AG04450 (cell line): Measurements from ENCODE around the gene OPCML. TPM values are rescaled to one million over a fixed set of nuclear protein-coding genes. Genes with fewer than 3 reads are reported as not detected.

Experiments
- CTCF ChIA-PET: fragments of 300-600, 350-600 bp; formaldehyde crosslinking; extraction: SDS; loops from one replicate; lab custom pipeline; 2022; ENCODE audit warnings: antibody characterized with exemption, inconsistent platforms; lab: Charles Lee
- POLR2A ChIA-PET: fragments of 350-600 bp; formaldehyde crosslinking; extraction: SDS; loops from one replicate; lab custom pipeline; 2021; ENCODE audit warnings: antibody characterized with exemption, inconsistent platforms; lab: Yijun Ruan, JAX
- DNase-seq: peaks from one replicate; pipeline ENCODE4 v3.0.0-alpha.2; 2011; ENCODE audit warnings: low read depth, low spot score
- H3K27ac ChIP-seq: one replicate; pipeline ENCODE4 v1.5.1; 2012; ENCODE audit warnings: low read depth, low read length, control low read depth
- H3K27me3 ChIP-seq: one replicate; pipeline ENCODE4 v1.6.0; 2012; ENCODE audit warnings: low read length; ENCODE audit not compliant: control insufficient read depth, insufficient read depth
- H3K4me3 ChIP-seq: 2 replicates; pipeline ENCODE4 v1.5.1; 2011; ENCODE audit warnings: mild to moderate bottlenecking, low read depth, low read length, control low read depth
- H3K9me3 ChIP-seq: 2 replicates; pipeline ENCODE4 v1.5.1; 2012; ENCODE audit warnings: low read length; ENCODE audit not compliant: control insufficient read depth, insufficient read depth
- CTCF ChIP-seq: IDR thresholded peaks from 2 replicates; pipeline ENCODE4 v1.5.1; 2011; ENCODE audit warnings: low read depth, low read length, control low read depth, inconsistent platforms
- polyA plus RNA-seq: library from polyadenylated mRNA; depleted of rRNA; stranded (reverse); fragments of >200 nt; gene quantifications from 2 replicates; pipeline ENCODE4 v1.2.3, GENCODE V29; 2011

Gene OPCML
- polyA plus RNA-seq, 1 experiment, result 1.1 TPM

- DNase-seq, result no peak
- H3K27me3 ChIP-seq, result no peaks in the 10 kb centered on the region
- no peak overlapping the region for H3K4me3 ChIP-seq
- CTCF ChIA-PET, result interaction anchor here (0.7 to 2.6 kb wide), 4 partner anchors 14 to 187 kb away, joined by 3 to 15 read pairs (median 4); no protein-coding TSS in a partner anchor
- H3K27ac ChIP-seq, result no peak overlapping the region
- TF ChIP-seq CTCF, result no peak
- POLR2A ChIA-PET, result interaction anchor here (1.3 kb wide), 1 partner anchor 297 kb away, joined by 3 read pairs; no protein-coding TSS in a partner anchor
- no peaks in the 10 kb centered on the region for H3K9me3 ChIP-seq
Observed at GRCh38 chr11:132873841-132874240, 658.5 kb downstream of the OPCML start.

GRCh38 chr11:132872211-132872610 is 660.1 kb downstream of the OPCML start:
- no peak overlapping the region for H3K4me3 ChIP-seq
- H3K9me3 ChIP-seq, result no peaks in the 10 kb centered on the region
- H3K27me3 ChIP-seq, result no peaks in the 10 kb centered on the region
- DNase-seq, result no peak
- ChIA-PET CTCF (no interaction called here), POLR2A (no interaction called here)
- no peak for TF ChIP-seq CTCF
- no peak overlapping the region for H3K27ac ChIP-seq

GRCh38 chr11:132866783-132867545 is 665.3 kb downstream of the OPCML start:
- Histone ChIP-seq H3K9me3 (peaks cover 4% of the 10 kb centered on the region), H3K4me3 (no peak overlapping the region), H3K27me3 (no peaks in the 10 kb centered on the region), H3K27ac (no peak overlapping the region)
- CTCF ChIA-PET, result interaction anchor here (0.5 to 1.2 kb wide), 2 partner anchors 64 to 1198 kb away, joined by 3 read pairs; no protein-coding TSS in a partner anchor
- TF ChIP-seq CTCF, result no peak
- POLR2A ChIA-PET, result no interaction called here
- DNase-seq, result no peak

GRCh38 chr11:132865623-132866022 is 666.7 kb downstream of the OPCML start:
- peaks cover 4% of the 10 kb centered on the region for H3K9me3 ChIP-seq
- ChIA-PET CTCF (interaction anchor here (0.7 to 1.1 kb wide), 2 partner anchors 75 to 1191 kb away, joined by 3 to 5 read pairs; no protein-coding TSS in a partner anchor), POLR2A (no interaction called here)
- no peak overlapping the region for H3K4me3 ChIP-seq
- DNase-seq, result no peak
- H3K27ac ChIP-seq, result no peak overlapping the region
- no peak for TF ChIP-seq CTCF
- H3K27me3 ChIP-seq, result no peaks in the 10 kb centered on the region
